ENCODE results near the gene DYSF.

Gene DYSF

GRCh38 chr2:71684226-71685072, 231.1 kb downstream of the DYSF start:
- no peak for DNase-seq

GRCh38 chr2:71685073-71685848, 231.9 kb downstream of the DYSF start:
- DNase-seq, result no peak

- DNase-seq, result no peak
These were observed 232.7 kb downstream of the DYSF start for GRCh38 chr2:71685941-71686611.

GRCh38 chr2:71686781-71687180, 233.4 kb downstream of the DYSF start:
- DNase-seq, result no peak

- no peak for DNase-seq
These were observed 234.1 kb downstream of the DYSF start for GRCh38 chr2:71687412-71687811.

- no peak for DNase-seq
These were observed 235.2 kb downstream of the DYSF start for GRCh38 chr2:71688530-71688929.

GRCh38 chr2:71689393-71689792, 236.0 kb downstream of the DYSF start:
- DNase-seq, result no peak

GRCh38 chr2:71689968-71690834, 236.8 kb downstream of the DYSF start:
- DNase-seq, result no peak

GRCh38 chr2:71690876-71691475, 237.6 kb downstream of the DYSF start:
- DNase-seq, result no peak

GRCh38 chr2:71691747-71692441, 238.5 kb downstream of the DYSF start:
- DNase-seq, result no peak

- no peak for DNase-seq
These were observed 239.4 kb downstream of the DYSF start for GRCh38 chr2:71692621-71693277.

- DNase-seq, result no peak
These were observed 240.2 kb downstream of the DYSF start for GRCh38 chr2:71693286-71694270.

- no peak for DNase-seq
These were observed 241.3 kb downstream of the DYSF start for GRCh38 chr2:71694501-71695234.

- DNase-seq, result no peak
These were observed 242.1 kb downstream of the DYSF start for GRCh38 chr2:71695235-71696120.

- no peak for DNase-seq
These were observed 243.0 kb downstream of the DYSF start for GRCh38 chr2:71696381-71696780.

- no peak for DNase-seq
These were observed 244.0 kb downstream of the DYSF start for GRCh38 chr2:71697106-71698004.

- no peak for DNase-seq
These were observed 246.1 kb downstream of the DYSF start for GRCh38 chr2:71699428-71699827.
